HG03342 (cell line): ENCODE measurements around the gene DMXL1.
A peak's percentile ranks its signal among the peaks of the same experiment; 100 is the strongest.

Experiments used
- ATAC-seq: cut with Tn5 transposase; IDR thresholded peaks from one replicate; pipeline ENCODE4 v1.9.1; 2021; ENCODE audit warnings: mild to moderate bottlenecking, moderate library complexity; ENCODE audit not compliant: unreplicated experiment

The DMXL1 gene

GRCh38 chr5:119287547-119288111, 216.7 kb downstream of the DMXL1 start:
- ATAC-seq: peak; percentile 46

- ATAC-seq: no peak
Observed at GRCh38 chr5:119288379-119289033, 217.6 kb downstream of the DMXL1 start.

GRCh38 chr5:119289438-119290044, 218.7 kb downstream of the DMXL1 start:
- ATAC-seq: no peak

GRCh38 chr5:119290161-119290569, 219.3 kb downstream of the DMXL1 start:
- peak; percentile 89 for ATAC-seq

GRCh38 chr5:119290607-119291006, 219.7 kb downstream of the DMXL1 start:
- ATAC-seq: no peak

- ATAC-seq: no peak
Observed at GRCh38 chr5:119291056-119291455, 220.2 kb downstream of the DMXL1 start.

GRCh38 chr5:119291877-119292276, 221.0 kb downstream of the DMXL1 start:
- ATAC-seq: no peak

- ATAC-seq: no peak
Observed at GRCh38 chr5:119292701-119293515, 222.0 kb downstream of the DMXL1 start.

GRCh38 chr5:119293516-119293829, 222.6 kb downstream of the DMXL1 start:
- ATAC-seq: no peak
